HEK293 (cell line): ENCODE measurements around the gene HRC.

ENCODE experiments used
- REPIN1 ChIP-seq: fragments of 450-650 bp; formaldehyde crosslinking; IDR thresholded peaks from 2 replicates; pipeline ENCODE4 v1.5.1; 2017; ENCODE audit warnings: missing biosample characterization, missing genetic modification characterization, low read depth
- SP3 ChIP-seq: fragments of 450-650 bp; formaldehyde crosslinking; IDR thresholded peaks from 2 replicates; pipeline ENCODE4 v1.5.1; 2016; ENCODE audit warnings: missing biosample characterization, missing genetic modification characterization
- ZBTB1 ChIP-seq: fragments of 450-650 bp; formaldehyde crosslinking; IDR thresholded peaks from 2 replicates; pipeline ENCODE4 v1.5.1; 2016; ENCODE audit warnings: missing biosample characterization, missing genetic modification characterization
- ZNF23 ChIP-seq: fragments of 450-650 bp; formaldehyde crosslinking; IDR thresholded peaks from 2 replicates; pipeline ENCODE4 v1.5.1; 2016; ENCODE audit warnings: missing biosample characterization, missing genetic modification characterization, borderline replicate concordance
- ZNF350 ChIP-seq: fragments of 450-650 bp; formaldehyde crosslinking; IDR thresholded peaks from 2 replicates; pipeline ENCODE4 v1.5.0; 2017; ENCODE audit warnings: missing biosample characterization, mild to moderate bottlenecking, missing genetic modification characterization
- TF ChIP-seq, protein P1 (sequence below): fragments of 450-650 bp; formaldehyde crosslinking; IDR thresholded peaks from 2 replicates; pipeline ENCODE4 v1.5.1; 2016; ENCODE audit warnings: missing biosample characterization, missing genetic modification characterization
- TF ChIP-seq, protein P2 (sequence below): fragments of 450-650 bp; formaldehyde crosslinking; IDR thresholded peaks from 2 replicates; pipeline ENCODE4 v1.5.1; 2016; ENCODE audit warnings: missing biosample characterization, missing genetic modification characterization
- TF ChIP-seq, protein P3 (sequence below): fragments of 450-650 bp; formaldehyde crosslinking; IDR thresholded peaks from 2 replicates; pipeline ENCODE4 v1.5.1; 2017; ENCODE audit warnings: missing biosample characterization, missing genetic modification characterization

GRCh38 chr19:49116544-49116943 is 38.7 kb downstream of the HRC start:
- no peak for TF ChIP-seq ZBTB1 (tag by site-specific recombination)
- TF ChIP-seq SP3 = no peak
- TF ChIP-seq ZNF23 (tag by site-specific recombination) = no peak
- TF ChIP-seq, protein P1, sequence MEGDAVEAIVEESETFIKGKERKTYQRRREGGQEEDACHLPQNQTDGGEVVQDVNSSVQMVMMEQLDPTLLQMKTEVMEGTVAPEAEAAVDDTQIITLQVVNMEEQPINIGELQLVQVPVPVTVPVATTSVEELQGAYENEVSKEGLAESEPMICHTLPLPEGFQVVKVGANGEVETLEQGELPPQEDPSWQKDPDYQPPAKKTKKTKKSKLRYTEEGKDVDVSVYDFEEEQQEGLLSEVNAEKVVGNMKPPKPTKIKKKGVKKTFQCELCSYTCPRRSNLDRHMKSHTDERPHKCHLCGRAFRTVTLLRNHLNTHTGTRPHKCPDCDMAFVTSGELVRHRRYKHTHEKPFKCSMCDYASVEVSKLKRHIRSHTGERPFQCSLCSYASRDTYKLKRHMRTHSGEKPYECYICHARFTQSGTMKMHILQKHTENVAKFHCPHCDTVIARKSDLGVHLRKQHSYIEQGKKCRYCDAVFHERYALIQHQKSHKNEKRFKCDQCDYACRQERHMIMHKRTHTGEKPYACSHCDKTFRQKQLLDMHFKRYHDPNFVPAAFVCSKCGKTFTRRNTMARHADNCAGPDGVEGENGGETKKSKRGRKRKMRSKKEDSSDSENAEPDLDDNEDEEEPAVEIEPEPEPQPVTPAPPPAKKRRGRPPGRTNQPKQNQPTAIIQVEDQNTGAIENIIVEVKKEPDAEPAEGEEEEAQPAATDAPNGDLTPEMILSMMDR (tag by site-specific recombination) = no peak
- no peak for TF ChIP-seq ZNF350 (tag by site-specific recombination)
- no peak for TF ChIP-seq REPIN1
- TF ChIP-seq, protein P2, sequence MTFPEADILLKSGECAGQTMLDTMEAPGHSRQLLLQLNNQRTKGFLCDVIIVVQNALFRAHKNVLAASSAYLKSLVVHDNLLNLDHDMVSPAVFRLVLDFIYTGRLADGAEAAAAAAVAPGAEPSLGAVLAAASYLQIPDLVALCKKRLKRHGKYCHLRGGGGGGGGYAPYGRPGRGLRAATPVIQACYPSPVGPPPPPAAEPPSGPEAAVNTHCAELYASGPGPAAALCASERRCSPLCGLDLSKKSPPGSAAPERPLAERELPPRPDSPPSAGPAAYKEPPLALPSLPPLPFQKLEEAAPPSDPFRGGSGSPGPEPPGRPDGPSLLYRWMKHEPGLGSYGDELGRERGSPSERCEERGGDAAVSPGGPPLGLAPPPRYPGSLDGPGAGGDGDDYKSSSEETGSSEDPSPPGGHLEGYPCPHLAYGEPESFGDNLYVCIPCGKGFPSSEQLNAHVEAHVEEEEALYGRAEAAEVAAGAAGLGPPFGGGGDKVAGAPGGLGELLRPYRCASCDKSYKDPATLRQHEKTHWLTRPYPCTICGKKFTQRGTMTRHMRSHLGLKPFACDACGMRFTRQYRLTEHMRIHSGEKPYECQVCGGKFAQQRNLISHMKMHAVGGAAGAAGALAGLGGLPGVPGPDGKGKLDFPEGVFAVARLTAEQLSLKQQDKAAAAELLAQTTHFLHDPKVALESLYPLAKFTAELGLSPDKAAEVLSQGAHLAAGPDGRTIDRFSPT (tag by site-specific recombination) = no peak
- TF ChIP-seq, protein P3, sequence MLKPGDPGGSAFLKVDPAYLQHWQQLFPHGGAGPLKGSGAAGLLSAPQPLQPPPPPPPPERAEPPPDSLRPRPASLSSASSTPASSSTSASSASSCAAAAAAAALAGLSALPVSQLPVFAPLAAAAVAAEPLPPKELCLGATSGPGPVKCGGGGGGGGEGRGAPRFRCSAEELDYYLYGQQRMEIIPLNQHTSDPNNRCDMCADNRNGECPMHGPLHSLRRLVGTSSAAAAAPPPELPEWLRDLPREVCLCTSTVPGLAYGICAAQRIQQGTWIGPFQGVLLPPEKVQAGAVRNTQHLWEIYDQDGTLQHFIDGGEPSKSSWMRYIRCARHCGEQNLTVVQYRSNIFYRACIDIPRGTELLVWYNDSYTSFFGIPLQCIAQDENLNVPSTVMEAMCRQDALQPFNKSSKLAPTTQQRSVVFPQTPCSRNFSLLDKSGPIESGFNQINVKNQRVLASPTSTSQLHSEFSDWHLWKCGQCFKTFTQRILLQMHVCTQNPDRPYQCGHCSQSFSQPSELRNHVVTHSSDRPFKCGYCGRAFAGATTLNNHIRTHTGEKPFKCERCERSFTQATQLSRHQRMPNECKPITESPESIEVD (tag by site-specific recombination) = no peak
